GM18870 (cell line): Measurements from ENCODE around the gene KRTAP22-2.

Experiments used
- ATAC-seq: cut with Tn5 transposase; IDR thresholded peaks from one replicate; pipeline ENCODE4 v1.9.1; 2021; ENCODE audit warnings: moderate library complexity; ENCODE audit not compliant: unreplicated experiment

Gene KRTAP22-2

DNA sequence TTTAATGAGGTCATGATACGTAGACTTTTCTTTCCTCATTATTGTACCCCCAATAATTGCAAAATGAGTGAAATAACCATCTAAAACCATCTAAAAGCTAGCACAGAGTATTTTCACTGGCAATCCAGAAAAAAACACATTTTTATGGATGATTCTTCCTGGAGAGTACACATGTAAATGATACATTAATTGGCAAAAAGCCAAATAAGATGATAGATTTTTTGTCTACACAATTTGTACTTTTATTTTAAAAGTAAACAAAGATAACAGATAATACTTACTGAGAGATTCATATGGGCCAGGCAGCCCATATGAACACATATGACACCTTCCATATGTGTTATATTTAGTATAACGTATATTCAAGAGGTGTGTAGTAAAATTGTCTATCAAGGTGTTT, 26.6 kb downstream of the KRTAP22-2 start:
- ATAC-seq = no peak

DNA sequence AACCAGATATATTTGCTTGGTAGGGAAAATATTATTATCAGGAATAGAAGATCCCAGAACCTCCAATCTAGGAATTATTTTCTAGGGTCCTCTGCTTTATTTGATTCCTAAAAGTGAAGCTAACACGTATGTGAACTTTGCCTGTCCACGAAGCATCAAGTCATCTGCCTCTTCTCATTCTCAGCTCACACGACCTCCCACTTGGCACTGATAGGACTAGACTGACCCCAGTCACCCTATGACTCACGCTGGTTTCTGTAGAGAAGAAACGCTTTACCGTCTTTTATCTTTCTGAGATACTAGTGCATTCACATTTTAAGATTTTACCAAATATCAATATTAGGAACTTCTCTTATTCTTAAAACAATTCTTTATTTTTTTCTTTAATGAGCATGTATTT, 27.1 kb downstream of the KRTAP22-2 start:
- no peak for ATAC-seq

DNA sequence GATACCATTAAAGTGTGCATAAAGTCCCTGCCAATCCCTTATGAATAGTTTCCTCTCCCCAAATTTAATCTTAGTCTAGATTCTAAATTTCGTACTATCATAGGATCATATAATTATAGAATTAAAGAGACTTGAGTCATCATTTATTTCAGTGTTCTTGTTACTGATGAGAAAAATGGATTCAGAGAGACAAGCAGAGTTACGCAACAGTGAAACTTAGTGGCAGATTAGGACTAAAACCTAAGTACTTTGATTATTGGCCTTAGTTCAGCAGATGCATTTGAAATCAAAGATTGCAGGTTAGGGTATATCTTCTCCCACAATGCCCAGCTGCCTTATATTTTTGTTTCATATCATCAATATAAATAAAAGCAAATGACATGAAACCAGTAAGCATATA, 28.2 kb downstream of the KRTAP22-2 start:
- ATAC-seq = no peak

DNA sequence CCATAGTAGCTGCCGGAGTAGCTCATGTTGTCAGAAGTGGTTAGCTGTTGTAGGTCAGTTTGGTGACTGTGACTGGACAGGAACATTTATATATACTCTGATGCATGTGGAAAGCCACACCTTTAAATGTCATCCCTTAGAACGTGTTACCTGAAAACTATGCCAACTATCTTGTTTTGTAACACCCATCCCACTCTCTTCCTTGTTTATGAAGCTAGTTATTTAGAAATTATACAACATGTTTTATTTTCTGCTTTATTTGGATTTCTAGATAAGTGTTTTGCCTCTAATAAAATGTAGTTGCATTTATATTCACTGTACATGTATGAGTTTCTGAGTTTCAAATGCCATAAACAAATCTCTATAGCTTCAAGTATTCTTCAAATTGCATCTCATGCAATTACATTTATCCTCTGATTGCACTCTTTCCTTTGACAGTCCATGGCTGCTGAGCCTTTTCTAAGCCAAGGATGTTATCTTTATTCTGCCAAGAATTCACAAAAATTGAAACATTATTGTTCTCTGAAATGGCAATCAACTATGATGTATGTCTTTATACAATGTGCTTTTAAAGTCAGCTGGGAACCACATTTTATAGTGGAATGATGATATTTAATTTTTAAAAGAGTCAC, 28.8 kb downstream of the KRTAP22-2 start, which contains the start of gene KRTAP19-7:
Gene KRTAP19-7, minus strand, starts transcription at position 51 of the 632 bp plus-strand sequence. Its CDS starts 25 bp downstream, at position 26.
- ATAC-seq = no peak

DNA sequence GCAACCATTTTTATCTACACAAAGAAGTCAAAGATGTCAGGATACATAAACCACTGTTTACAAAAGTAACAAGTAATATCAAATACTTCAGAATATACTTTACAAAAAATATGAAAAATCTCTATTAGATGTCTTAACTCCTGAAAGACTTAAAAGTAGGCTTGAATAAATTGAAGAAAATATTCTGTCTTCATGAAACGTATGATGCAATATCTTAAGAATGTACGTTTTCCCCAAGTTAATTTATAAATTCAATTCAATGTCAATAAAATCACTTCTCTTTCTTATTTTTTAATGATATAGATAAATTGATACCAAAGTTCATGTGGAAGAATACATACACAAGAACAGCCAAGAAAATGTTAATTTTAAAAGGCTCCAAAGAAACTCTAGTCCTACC, 35.1 kb downstream of the KRTAP22-2 start:
- ATAC-seq = no peak

DNA sequence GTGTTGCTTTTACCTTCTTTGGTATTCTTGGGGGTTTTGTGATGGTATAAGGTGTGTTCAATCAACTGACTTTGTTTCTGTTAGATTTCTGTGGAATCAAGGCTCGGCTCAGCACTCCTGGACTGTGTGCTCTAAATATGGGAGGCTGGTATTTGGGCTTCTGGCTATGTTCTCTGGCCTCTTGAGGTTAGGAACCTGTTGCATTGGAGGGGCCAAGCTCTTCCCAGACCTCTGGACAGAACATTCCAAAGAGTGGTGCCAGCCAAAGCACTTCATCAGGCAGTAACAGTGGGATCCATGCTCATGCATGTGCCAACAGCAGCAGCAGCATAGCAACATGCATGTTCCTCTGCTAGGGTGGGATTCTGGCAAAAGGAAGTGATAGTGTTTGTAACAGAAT, 37.4 kb downstream of the KRTAP22-2 start:
- ATAC-seq = no peak

DNA sequence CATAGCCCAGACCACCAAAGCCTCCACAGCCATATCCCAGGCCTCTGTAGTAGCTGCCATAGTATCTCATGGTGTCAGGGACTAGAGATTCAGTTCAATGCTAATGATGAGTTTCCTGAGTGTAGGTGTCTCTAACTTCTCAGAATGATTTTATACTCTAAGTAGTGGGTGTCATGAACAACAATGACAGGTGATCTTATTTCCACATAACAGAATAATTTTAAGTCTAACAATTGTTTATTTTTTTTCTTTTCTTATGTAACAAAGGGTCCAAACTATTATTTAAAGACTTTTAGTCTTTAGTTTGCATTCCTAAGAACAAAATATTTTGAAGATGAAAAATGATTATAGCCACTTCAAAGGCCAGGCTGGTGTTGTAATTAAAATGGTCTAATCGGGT, 48.4 kb downstream of the KRTAP22-2 start, which contains the start of gene KRTAP19-6:
Gene KRTAP19-6, minus strand, starts transcription at position 101 of the 400 bp plus-strand sequence. Its CDS starts 31 bp downstream, at position 70.
- no peak for ATAC-seq
